Measurements from ENCODE around the gene ADORA1.

The ADORA1 gene

DNA sequence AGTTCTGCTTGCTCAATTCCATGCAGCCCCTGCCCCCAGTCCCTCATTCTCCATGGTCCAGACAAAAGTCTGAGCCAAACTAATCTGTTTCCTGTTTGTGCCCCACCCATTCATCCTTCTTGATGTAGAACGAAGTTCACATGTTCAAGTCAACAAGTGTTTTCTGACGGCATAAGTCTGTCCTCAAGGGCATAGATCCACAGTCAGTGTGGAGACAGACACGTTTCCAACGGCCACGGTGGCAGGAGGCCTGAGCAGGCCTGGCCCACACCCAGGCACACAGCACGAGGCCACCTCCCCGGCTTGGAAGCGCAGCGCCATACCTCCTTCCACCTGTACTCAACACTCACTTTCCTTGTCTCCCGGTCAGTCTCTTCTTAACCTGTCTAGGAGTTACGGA, 16.1 kb downstream of the ADORA1 start:
- DNase-seq = no peak

DNA sequence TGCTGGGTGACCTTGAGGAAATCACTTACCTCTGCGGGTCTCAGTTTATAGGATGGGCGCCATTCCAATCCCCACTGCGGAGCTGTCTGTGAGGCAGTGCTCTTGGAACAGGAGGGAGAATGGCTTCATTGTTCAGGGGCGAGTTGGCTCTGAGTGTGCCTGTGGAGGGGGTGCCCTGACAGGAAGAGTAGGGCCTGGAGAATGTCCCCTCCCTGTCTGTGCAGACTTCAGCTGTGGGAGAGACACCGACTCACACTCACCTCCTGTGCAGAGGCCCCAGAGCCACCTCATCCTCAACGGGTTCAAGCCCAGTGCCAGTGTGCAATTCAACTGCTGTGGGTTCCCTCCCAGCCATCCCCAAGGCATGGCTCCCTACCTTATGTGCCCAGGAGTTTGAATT, 17.1 kb downstream of the ADORA1 start:
- DNase-seq = no peak

DNA sequence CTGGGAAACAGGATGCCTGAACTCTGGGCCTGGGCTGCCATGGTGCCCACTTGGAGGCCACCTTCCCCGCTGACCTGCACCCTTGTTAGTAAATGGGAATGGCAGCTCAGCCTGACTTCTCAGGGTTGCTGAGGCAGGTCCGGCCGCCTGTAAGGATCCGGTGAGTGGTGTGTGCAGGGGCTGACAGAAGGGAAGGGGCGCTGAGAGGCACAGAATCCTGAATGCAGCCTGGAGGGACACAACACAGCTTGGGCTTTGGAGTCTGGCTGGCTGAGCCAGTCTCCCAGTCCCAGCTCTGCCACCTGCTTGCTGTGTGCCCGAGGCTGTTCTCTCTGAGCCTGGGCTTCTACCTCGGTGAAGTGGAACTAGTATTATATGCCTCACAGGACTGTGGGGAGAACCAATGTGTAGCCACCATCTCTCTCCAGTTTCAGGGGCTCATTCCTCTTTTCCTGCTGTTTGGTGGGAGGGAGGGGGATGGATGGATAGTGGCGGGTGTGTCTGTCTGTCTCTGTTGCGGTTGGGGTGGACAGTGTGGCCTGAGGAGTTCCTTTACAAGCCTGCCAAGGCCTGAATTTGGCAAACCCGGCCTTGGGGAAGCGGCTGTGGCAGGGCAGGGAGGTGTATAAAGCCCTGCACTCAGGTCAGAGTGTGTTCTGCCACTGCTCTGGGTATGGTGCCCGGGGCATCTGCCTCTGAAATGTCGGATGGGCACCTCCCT, 18.0 kb downstream of the ADORA1 start:
- no peak for DNase-seq

DNA sequence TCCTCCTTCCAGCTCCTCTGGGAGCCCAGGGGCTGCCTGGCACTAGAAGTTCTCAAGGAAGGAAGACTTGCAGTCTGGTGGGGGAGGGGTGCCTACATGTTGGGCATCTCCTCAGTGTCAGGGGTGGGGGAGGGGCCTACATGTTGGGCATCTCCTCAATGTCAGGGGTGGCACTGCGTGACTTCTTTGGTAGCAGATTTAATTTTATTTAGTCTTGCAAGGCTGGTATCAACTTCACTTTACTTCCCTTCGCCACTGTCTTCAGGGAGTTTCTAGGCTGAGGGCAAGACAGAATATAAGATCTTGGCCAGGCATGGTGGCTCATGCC, 18.5 kb downstream of the ADORA1 start:
- DNase-seq = no peak

DNA sequence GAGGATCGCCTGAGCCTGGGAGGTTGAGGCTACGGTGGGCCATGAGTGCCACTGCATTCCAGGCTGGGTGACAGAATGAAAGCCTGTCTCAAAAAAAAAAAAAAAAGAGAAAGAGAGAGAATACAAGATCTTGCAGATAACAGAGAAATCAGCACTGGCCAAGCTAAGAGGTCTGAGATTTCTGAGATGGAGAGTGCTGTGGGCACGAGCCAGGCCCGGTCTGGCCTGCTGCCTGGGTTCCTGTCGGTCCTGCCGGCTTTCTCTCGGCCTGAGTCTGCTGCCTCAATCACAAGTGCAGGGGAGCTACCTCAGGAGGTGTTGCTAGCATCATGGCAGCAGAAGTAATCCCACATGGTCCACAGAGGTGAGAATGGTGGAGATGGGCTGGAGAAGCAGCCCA, 19.0 kb downstream of the ADORA1 start:
- no peak for DNase-seq

DNA sequence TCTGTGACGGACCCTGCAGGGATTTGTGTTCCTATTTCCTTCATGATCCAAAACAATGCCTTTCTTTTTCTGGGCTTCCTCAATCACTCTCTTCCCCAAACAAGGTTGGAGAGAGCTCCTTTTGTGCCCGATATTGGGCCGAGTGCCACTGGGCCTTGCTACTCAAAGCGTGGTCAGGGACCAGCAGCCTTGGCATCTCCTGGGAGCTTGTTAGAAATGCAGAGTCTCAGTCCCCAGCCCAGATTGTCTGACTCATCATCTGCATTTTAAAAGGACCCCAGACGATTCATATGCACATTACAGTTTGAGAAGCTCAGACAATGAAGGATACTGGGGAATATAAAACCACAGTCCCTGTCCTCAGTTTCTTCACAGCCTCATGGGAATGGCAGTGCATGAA, 19.9 kb downstream of the ADORA1 start:
- DNase-seq = no peak

DNA sequence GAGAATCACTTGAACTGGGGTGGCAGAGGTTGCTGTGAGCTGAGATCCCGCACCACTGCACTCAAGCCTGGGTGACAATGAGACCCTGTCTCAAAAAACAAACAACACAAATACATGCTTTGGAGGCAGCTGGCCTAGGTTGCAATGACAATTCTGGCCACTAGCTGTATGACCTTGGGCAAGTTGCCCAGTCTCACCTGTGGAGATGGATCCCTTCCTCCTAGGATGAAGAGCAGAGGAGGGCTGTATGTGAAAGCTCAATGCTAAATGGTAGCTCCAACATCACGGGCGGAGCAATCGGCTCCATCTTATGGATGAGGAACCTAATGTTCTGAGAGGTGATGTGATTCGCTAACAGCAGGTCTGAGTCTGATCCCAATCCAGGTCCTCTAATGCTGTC, 20.6 kb downstream of the ADORA1 start:
- DNase-seq = no peak

DNA sequence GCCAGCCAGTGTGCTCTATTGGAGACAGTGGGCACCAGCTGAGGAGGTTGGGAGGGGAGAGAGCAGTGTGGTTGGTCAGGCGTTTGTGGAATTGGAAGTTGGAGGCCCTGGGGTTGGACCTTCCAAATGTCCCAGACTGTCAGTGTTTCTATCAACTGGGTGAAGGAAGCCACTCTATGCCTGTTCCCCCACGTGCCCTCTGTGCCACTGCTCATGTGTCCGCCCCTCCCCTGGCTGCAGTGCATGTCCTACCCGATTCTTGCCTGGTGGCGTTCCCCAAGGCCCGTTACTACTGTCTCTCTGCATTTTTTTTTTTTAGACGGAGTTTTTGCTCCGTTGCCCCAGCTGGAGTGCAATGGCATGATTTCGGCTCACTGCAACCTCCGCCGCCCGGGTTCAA, 21.1 kb downstream of the ADORA1 start:
- no peak for DNase-seq

DNA sequence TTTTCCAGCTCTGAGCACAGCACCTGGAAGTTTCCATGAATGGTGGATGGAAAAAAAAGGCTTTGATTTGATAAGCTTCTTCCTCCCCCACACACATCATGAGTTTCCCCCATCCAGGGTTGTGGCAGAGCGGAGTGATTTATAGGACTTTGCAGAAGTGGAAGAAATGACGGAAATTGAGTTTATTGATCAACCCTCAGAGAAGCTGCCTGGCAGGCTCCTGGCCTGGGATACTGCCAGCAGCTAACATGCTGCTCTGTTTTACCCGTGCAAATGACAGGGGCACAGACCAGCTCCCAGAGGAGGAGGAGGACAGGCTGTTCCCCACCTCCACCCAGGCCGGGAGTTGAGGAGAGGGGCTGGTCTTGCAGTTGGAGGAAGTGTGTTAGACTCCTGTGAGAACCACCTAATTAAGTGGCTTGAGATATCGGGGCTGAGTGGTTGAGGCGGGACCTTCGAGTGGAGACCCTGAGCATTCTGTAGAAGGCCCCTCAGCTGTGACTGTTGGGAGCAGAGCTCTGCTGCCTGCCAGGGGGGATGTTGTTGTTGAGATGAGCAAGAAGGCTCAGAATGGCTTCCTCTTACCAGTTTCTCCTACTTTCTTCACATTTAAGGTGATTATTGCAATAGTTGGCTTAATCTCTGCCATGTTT, 21.8 kb downstream of the ADORA1 start:
- no peak for DNase-seq

DNA sequence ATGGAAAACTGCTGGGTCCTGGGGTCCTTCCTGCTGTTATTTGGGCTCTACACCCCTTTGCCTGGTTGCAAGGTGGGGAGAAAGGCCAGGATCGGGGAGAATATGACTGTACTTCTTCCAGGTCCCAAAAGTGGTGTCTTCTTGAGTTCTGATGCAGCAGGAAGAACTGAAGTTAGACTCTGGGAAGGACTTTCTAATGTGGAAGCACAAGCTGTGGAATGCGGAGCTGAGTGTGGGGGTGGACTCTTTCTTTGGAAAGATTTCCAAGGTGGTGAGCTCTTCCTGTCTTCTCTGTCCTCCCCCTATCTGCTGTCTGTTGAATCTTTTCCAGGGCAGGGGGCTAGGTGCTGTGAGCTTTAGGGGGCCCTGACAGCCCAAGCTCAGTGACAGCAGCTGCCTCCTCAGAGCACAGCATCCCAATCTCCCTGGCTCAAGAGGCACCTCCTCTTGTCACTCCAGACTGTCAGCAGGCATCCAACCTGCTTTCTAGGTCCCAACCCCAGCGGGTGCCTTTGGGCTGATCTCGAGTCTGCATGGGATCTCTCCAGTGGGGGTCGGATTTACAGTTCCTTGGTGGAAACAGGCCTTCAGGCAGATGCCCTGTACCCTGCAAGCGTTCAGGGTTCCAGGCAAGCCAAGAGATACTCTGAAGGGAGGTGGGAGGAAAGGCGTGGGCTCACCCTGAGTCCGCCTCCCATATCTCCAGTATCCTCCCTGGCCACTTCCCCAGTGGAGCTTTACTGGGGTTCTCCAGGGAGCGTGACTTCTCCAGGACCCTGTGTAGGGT, 23.2 kb downstream of the ADORA1 start:
- no peak for DNase-seq

DNA sequence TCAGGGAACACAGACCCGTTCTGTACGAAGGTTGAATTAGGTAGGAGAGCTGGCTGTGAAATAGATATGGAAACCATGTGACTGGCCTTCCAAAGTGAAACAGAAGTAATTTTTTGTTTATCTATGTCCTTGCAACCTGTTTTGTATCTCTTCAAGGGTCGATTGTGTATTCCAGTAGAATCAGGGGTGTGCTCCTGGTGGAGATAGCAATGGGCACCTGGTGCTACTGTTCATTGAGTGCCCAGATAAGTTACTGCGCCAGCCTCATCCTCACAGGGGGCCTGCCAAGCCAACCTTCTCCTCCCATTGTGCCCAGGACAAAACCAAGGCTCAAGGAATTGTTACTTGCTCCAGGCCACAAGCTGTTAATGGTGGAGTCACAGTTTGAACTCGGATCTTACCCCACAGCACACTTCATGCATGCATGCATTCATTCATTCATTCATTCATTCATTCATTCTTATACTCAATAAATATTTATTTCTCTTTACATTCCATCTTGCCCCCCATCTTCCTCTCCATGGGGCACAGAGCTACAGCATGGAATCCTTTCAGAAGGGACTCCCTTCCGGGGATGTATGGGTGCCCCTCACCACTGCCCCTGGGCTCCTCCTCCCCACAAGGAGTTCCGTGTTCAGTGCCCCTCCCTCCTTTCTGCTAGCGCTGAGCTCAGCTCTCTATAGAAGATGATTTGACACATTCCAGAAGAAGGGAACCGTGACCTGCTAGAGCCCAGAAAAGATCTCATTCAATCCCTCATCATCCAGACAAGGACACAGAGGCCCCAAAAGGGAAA, 24.0 kb downstream of the ADORA1 start:
- DNase-seq = no peak

DNA sequence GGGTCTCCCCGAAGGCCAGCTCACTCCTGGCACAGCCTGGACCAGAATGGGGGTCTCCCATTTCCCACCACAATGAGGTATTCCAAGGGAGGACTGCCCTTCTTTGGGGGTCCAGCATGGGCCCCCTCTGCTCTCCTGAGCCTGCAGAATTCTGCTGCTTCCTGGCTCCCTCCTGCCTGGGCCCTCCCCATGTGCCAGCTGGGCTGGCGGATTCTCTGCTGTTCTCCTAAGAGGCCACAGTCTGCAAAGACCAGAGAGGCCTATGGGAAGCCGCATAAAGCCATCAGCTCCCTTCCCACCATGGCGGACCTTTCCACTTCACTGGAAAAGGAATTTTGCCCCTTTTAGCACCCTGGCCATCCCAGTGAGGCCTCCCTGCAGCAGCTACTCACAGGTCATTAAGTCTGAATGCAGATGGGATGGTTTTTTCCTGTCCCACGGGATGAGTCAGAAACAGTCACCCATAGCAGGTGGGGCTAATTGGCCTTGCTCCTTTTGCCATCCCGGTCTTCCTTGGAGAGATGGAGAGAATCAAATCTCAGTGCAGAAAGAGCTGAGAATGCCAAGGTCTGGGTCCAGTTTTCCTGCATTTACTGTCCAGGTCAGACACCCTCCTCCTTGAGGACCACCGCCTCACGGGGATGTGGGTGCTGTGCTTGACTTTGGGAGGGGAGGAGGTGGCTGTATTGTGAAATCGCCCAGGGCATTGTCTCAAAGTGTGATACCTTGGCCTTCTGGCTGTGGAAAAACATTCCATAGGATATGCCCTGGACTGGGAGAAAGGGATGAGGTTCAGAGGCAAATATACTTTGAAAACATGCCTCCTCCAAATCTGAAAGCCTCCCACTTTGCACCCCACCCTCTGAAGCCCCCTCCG, 24.9 kb downstream of the ADORA1 start:
- no peak for DNase-seq

DNA sequence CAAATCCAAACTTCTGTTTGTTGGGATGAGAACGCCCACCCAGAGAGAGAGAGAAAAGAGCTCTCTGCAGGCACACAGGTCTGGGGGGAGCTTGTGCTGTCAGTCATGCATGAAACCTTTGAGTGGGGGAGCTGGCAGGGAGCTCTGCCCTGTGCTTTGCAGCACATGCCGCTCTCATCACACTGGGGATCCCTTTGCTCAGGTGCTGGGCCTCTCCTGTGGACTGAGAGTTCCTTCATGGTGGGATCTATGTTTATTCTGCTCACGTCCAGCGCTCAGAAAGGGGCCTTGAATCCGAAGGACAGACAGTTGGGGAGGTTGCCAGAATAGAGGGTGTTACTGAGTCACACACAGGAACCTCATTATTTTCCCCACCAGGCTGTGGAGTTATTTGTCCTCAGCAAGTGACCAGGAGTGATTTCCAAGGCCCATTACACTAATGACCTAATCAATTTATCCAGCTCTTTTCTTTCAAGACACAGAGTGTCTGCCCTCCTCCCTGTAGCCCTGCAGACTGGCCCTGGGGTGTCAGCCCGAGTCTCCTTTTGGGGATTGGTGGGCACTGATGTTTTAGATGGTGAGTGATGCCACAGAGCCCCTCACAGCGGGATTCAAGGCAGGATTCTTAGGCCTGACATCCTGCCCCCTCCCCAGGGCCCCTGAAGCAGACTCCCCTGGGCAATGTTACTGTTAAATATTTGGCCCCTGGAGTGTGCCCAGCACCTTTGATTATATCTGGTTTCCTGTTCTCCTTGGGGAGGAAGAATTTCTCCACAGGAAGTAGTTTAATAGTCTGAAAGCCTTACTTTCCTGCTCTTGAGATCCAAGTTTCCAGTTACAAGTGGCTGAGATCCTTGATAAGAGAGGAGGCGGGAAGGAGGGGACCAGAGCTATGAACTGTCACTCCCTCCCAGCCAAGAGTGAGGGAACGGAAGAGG, 25.8 kb downstream of the ADORA1 start:
- DNase-seq = no peak

DNA sequence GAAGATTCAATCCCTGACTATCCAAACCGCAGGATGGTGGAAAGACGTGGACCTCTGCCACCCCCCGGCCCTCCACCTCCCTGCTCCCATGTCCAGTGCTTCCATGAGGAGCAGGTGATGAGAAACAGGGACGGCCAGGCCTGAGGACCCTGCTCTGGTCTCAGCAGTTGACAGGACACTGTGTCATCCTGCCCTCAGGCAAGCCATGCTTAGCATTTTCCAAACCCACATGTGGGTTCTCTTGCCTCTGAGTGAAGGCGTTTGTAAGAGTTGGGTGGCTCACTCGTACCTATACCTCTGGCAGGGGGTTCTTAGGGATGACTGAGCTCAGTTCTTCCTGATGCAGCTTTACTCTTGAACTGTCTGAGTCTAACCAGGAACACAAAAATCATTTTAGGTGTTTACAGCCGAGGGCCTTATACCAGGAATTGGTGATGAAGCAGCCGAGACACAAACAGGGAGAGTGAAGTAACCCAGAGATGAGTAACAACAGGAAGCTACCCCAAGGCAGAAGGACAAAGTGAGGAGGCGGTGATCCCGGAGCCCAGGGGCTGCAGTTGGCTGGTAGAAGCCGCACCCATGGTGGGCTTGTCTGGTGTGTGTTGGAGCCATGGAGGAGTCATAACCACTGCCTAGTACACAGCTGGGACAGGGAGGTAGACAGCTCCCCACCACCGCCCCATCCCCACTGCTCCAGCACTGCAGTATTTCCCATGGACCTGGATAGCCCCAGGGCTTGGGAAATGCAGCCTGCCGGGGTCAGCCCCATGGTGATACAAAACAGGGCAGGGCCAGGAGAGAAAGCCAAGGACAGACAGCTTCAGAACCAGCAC, 26.7 kb downstream of the ADORA1 start:
- DNase-seq = no peak

DNA sequence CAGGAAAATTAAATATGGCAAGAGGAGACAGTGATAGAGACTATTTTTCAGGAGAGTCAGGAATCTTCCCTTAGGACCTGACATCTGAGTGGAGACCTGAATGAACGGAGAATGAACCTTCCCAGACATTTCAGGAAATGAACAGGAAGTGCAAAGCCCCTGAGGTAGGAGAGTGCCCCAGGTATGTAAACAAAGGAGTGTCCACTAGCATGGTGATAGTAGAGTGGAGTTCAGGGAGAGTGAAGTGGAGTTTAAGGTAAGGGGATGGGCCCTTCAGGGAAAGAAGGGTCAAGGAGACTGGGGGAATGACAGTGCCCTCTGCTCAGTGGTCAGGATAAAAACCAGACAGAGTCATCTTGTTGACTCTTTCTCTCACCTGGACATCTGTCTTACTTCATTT, 28.8 kb downstream of the ADORA1 start:
- DNase-seq = no peak

DNA sequence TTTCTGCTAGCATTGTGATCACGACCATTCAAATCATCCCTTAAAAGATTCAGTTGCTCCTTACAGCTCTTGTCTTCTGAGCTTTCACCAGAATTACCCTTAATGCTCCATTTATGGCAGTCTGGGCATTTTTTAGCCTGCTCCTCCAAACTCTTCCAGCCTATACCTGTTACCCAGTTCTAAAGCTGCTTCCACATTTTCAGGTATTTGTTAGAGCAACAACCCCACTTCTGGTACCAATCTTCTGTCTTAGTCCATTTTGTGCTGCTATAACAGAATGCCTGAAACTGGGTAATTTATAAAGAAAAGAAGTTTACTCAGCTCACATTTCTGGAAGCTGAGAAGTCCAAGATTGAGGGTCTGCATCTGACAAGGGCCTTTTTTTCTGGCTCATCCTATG, 30.9 kb downstream of the ADORA1 start:
- no peak for DNase-seq

DNA sequence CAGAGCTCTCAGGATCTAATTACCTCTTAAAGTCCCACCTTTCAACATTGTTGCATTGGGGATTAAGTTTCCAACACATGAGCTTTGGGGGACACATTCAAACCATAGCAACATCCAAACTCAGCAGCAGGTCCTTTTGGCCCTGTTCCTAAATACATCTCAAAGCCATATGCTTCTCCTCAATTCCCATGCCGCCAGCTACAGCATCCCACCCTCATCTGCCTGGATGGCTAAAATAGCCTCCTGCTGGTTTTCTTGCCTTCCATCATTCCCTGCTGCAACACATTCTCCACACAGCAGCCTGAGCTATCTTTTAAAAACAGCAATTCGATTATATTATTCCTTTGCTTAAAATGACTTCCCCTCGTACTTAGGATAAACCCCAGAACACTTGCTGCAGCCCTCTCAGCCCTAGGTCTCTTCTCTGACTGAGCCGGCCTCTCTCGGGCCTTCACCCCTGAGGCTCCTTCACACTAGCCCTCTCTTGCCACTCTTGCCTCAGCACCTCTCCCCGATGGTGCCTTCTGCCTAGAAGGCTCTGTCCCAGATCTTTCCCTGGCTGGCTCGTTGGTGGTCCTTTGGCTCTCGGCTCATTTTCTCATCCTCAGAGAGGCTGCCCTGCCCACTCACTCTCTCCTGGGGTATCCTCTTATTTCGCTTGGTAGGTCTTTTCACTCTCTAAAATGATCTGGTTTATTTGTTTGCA, 31.6 kb downstream of the ADORA1 start:
- DNase-seq = no peak

DNA sequence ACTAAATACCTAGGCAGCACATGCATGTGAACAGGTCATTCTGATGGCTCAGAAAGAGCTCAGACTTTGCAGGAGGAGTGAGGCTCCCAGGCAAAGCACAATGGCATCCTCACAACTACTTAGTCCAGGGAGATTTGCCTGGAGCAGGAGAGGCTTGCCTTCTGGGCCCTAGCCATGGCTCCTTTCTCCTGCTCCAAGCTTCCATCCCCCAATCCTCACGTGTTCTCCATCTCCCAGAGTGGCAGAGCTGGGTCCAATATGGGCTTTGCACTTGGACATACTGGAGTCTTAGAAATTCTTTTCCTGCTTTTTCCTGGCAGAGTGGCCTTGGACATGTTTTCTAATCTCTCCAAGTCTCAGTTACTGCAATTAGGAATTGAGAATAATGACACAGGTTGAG, 32.3 kb downstream of the ADORA1 start:
- DNase-seq = no peak

DNA sequence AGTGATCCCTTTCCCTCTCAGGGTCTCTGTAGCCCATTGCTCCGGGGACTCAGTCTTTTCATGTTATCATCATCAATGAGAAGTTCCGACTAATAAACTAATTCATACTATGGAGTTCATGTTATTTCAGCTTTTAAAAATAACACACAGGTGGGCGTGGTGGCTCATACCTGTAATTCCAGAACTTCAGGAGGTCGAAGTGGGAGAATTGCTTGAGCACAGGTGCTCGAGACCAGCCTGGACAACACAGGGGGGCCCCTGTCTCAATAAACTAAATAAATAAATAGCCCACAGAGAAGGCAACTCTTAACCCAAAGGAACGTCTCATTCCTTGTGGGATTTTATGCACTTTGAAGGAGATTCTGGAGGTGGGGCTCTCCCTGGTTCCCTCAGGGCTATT, 33.6 kb downstream of the ADORA1 start:
- DNase-seq = no peak

DNA sequence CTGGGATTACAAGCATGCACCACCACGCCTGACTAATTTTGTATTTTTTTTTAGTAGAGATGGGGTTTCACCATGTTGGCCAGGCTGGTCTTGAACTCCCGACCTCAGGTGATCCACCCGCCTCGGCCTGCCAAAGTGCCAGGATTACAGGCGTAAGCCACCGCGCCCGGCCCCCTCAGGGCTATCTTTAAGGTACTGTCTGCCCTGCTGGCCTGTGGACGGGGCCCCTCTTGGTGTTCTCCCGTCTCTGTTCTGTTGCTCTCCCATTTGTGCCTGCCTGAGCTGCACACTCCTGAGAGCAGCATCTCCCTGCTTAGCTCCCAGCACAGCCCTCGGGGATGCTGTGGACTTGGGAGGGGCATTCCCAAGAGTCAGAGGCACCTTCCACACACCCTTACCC, 34.2 kb downstream of the ADORA1 start:
- no peak for DNase-seq
